GM18858 (cell line): ENCODE data around the gene FYB1.

ENCODE experiments used
- ATAC-seq: cut with Tn5 transposase; IDR thresholded peaks from one replicate; pipeline ENCODE4 v1.9.1; 2021; ENCODE audit not compliant: unreplicated experiment

FYB1 gene

GRCh38 chr5:39058178-39058921, 161.0 kb downstream of the FYB1 start:
- ATAC-seq = peak; percentile 83

DNA sequence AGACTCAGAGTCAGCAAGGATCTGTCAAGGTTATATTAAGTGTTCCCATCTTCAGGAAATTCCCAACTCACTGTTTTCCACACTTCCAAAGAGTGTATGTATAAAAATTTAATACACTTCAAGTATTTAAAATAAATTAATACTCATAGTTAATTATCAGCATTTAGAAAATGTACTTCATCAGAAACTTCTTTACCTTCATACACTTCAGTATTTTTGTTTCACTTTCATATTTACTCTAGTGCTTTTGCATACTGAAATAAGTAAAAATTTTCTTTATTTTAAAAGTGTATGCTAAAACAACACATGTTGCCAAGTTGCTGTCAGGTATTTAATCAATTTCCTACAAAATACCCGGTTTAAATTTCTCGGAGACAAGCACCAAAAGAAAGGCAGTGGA, 161.6 kb downstream of the FYB1 start:
- peak; percentile 35 for ATAC-seq

GRCh38 chr5:39055768-39056398, 163.5 kb downstream of the FYB1 start:
- ATAC-seq = no peak
